Measurements from ENCODE around the gene VAV1.
"Not testable (repeated sequence)": the region's sequence is repeated elsewhere in the genome, so short reads cannot be mapped to it uniquely, and the experiment has no call there.

The VAV1 gene

GRCh38 chr19:6752256-6753177 lies 20.0 kb upstream of the VAV1 start:
- Histone ChIP-seq H3K4me1 (ENCODE audit: control insufficient read depth, insufficient read depth, low read length) (peaks cover 31% of the 10 kb centered on the region), H3K4me3 (ENCODE audit: low read length) (peak overlapping the region; percentile 72), H3K9ac (ENCODE audit: low read length) (peak overlapping the region; percentile 63), H3K27me3 (replicated peaks; ENCODE audit: control insufficient read depth, insufficient read depth, low read length) (no peaks in the 10 kb centered on the region), H3K36me3 (ENCODE audit: control insufficient read depth, insufficient read depth, low read length, severe bottlenecking) (peaks cover 39% of the 10 kb centered on the region), H3K9me3 (ENCODE audit: control insufficient read depth, low read length) (no peaks in the 10 kb centered on the region)
- no peak for DNase-seq (ENCODE audit: low read depth)

- H3K4me1 ChIP-seq (ENCODE audit: control insufficient read depth, insufficient read depth, low read length), result peaks cover 22% of the 10 kb centered on the region
- H3K27me3 ChIP-seq (replicated peaks; ENCODE audit: control insufficient read depth, insufficient read depth, low read length), result no peaks in the 10 kb centered on the region
- peak overlapping the region; percentile 63 for H3K9ac ChIP-seq (ENCODE audit: low read length)
- DNase-seq (ENCODE audit: low read depth), result peak; percentile 57
- H3K36me3 ChIP-seq (ENCODE audit: control insufficient read depth, insufficient read depth, low read length, severe bottlenecking), result peaks cover 31% of the 10 kb centered on the region
- H3K4me3 ChIP-seq (ENCODE audit: low read length), result peak overlapping the region; percentile 72
- H3K9me3 ChIP-seq (ENCODE audit: control insufficient read depth, low read length), result no peaks in the 10 kb centered on the region
Measured at GRCh38 chr19:6753178-6754031, 19.1 kb upstream of the VAV1 start.

- DNase-seq (ENCODE audit: low read depth), result no peak
- H3K36me3 ChIP-seq (ENCODE audit: control insufficient read depth, insufficient read depth, low read length, severe bottlenecking), result peaks cover 29% of the 10 kb centered on the region
- no peak overlapping the region for H3K9ac ChIP-seq (ENCODE audit: low read length)
- H3K4me1 ChIP-seq (ENCODE audit: control insufficient read depth, insufficient read depth, low read length), result peaks cover 15% of the 10 kb centered on the region
- H3K9me3 ChIP-seq (ENCODE audit: control insufficient read depth, low read length), result no peaks in the 10 kb centered on the region
- no peak overlapping the region for H3K4me3 ChIP-seq (ENCODE audit: low read length)
- no peaks in the 10 kb centered on the region for H3K27me3 ChIP-seq (replicated peaks; ENCODE audit: control insufficient read depth, insufficient read depth, low read length)
Measured at GRCh38 chr19:6754136-6754535, 18.4 kb upstream of the VAV1 start.

- H3K9ac ChIP-seq (ENCODE audit: low read length), result no peak overlapping the region
- H3K4me3 ChIP-seq (ENCODE audit: low read length), result no peak overlapping the region
- peaks cover 22% of the 10 kb centered on the region for H3K36me3 ChIP-seq (ENCODE audit: control insufficient read depth, insufficient read depth, low read length, severe bottlenecking)
- DNase-seq (ENCODE audit: low read depth), result no peak
- no peaks in the 10 kb centered on the region for H3K9me3 ChIP-seq (ENCODE audit: control insufficient read depth, low read length)
- peaks cover 8% of the 10 kb centered on the region for H3K4me1 ChIP-seq (ENCODE audit: control insufficient read depth, insufficient read depth, low read length)
- H3K27me3 ChIP-seq (replicated peaks; ENCODE audit: control insufficient read depth, insufficient read depth, low read length), result no peaks in the 10 kb centered on the region
Measured at GRCh38 chr19:6754653-6755463, 17.6 kb upstream of the VAV1 start.

GRCh38 chr19:6760606-6761005 lies 11.9 kb upstream of the VAV1 start:
- Histone ChIP-seq H3K9ac (ENCODE audit: low read length) (no peak overlapping the region), H3K4me3 (ENCODE audit: low read length) (no peak overlapping the region), H3K9me3 (ENCODE audit: control insufficient read depth, low read length) (no peaks in the 10 kb centered on the region), H3K36me3 (ENCODE audit: control insufficient read depth, insufficient read depth, low read length, severe bottlenecking) (no peaks in the 10 kb centered on the region), H3K27me3 (replicated peaks; ENCODE audit: control insufficient read depth, insufficient read depth, low read length) (peaks cover 4% of the 10 kb centered on the region), H3K4me1 (ENCODE audit: control insufficient read depth, insufficient read depth, low read length) (no peaks in the 10 kb centered on the region)
- DNase-seq (ENCODE audit: low read depth), result no peak

GRCh38 chr19:6761053-6761676 lies 11.3 kb upstream of the VAV1 start:
- peaks cover 9% of the 10 kb centered on the region for H3K27me3 ChIP-seq (replicated peaks; ENCODE audit: control insufficient read depth, insufficient read depth, low read length)
- H3K9me3 ChIP-seq (ENCODE audit: control insufficient read depth, low read length), result no peaks in the 10 kb centered on the region
- no peak overlapping the region for H3K9ac ChIP-seq (ENCODE audit: low read length)
- no peak overlapping the region for H3K4me3 ChIP-seq (ENCODE audit: low read length)
- H3K36me3 ChIP-seq (ENCODE audit: control insufficient read depth, insufficient read depth, low read length, severe bottlenecking), result no peaks in the 10 kb centered on the region
- H3K4me1 ChIP-seq (ENCODE audit: control insufficient read depth, insufficient read depth, low read length), result no peaks in the 10 kb centered on the region
- DNase-seq (ENCODE audit: low read depth), result no peak

GRCh38 chr19:6762253-6762797 lies 10.2 kb upstream of the VAV1 start:
- not testable (repeated sequence) for H3K9me3 ChIP-seq (ENCODE audit: control insufficient read depth, low read length); H3K4me3 ChIP-seq (ENCODE audit: low read length)
- peaks cover 20% of the 10 kb centered on the region for H3K27me3 ChIP-seq (replicated peaks; ENCODE audit: control insufficient read depth, insufficient read depth, low read length)

GRCh38 chr19:6765738-6766356 lies 6.7 kb upstream of the VAV1 start:
- DNase-seq (ENCODE audit: low read depth), result no peak
- H3K4me1 ChIP-seq (ENCODE audit: control insufficient read depth, insufficient read depth, low read length), result no peaks in the 10 kb centered on the region
- H3K9me3 ChIP-seq (ENCODE audit: control insufficient read depth, low read length), result no peaks in the 10 kb centered on the region
- no peak overlapping the region for H3K4me3 ChIP-seq (ENCODE audit: low read length)
- no peaks in the 10 kb centered on the region for H3K36me3 ChIP-seq (ENCODE audit: control insufficient read depth, insufficient read depth, low read length, severe bottlenecking)
- H3K27me3 ChIP-seq (replicated peaks; ENCODE audit: control insufficient read depth, insufficient read depth, low read length), result peaks cover 29% of the 10 kb centered on the region
- no peak overlapping the region for H3K9ac ChIP-seq (ENCODE audit: low read length)

More at GRCh38 chr19:6762253-6762797, 10.2 kb upstream of the VAV1 start:
- not testable (repeated sequence) for H3K36me3 ChIP-seq (ENCODE audit: control insufficient read depth, insufficient read depth, low read length, severe bottlenecking); H3K4me1 ChIP-seq (ENCODE audit: control insufficient read depth, insufficient read depth, low read length); DNase-seq (ENCODE audit: low read depth); H3K9ac ChIP-seq (ENCODE audit: low read length)

GRCh38 chr19:6766357-6767080 lies 6.0 kb upstream of the VAV1 start:
- no peak overlapping the region for H3K4me3 ChIP-seq (ENCODE audit: low read length)

GRCh38 chr19:6767081-6767356 lies 5.5 kb upstream of the VAV1 start:
- no peaks in the 10 kb centered on the region for H3K9me3 ChIP-seq (ENCODE audit: control insufficient read depth, low read length)
- H3K4me3 ChIP-seq (ENCODE audit: low read length), result no peak overlapping the region
- no peaks in the 10 kb centered on the region for H3K4me1 ChIP-seq (ENCODE audit: control insufficient read depth, insufficient read depth, low read length)
- peaks cover 33% of the 10 kb centered on the region for H3K27me3 ChIP-seq (replicated peaks; ENCODE audit: control insufficient read depth, insufficient read depth, low read length)
- no peak for DNase-seq (ENCODE audit: low read depth)
- no peaks in the 10 kb centered on the region for H3K36me3 ChIP-seq (ENCODE audit: control insufficient read depth, insufficient read depth, low read length, severe bottlenecking)
- H3K9ac ChIP-seq (ENCODE audit: low read length), result no peak overlapping the region

More at GRCh38 chr19:6766357-6767080, 6.0 kb upstream of the VAV1 start:
- no peaks in the 10 kb centered on the region for H3K36me3 ChIP-seq (ENCODE audit: control insufficient read depth, insufficient read depth, low read length, severe bottlenecking)
- H3K9ac ChIP-seq (ENCODE audit: low read length), result no peak overlapping the region
- H3K4me1 ChIP-seq (ENCODE audit: control insufficient read depth, insufficient read depth, low read length), result no peaks in the 10 kb centered on the region
- peaks cover 29% of the 10 kb centered on the region for H3K27me3 ChIP-seq (replicated peaks; ENCODE audit: control insufficient read depth, insufficient read depth, low read length)
- DNase-seq (ENCODE audit: low read depth), result no peak
- no peaks in the 10 kb centered on the region for H3K9me3 ChIP-seq (ENCODE audit: control insufficient read depth, low read length)
